Caco-2 (cell line): Measurements from ENCODE around the gene NOL8. TPM values are rescaled to one million over a fixed set of nuclear protein-coding genes. Genes with fewer than 3 reads are reported as not detected.

Source experiments
- BruUV-seq: library from RNA; stranded (reverse); fragments of 400-500 nt; replicated peaks from 2 replicates; lab custom pipeline; 2021; lab: Mats Ljungman, UMichigan
- CTCF ChIA-PET: fragments of 300-600 bp; sonication (Branson Sonifier 250); formaldehyde crosslinking; loops from one replicate; lab custom pipeline; 2022; ENCODE audit warnings: antibody characterized with exemption; lab: Charles Lee
- POLR2A ChIA-PET: fragments of 300-600 bp; sonication (Branson Sonifier 250); formaldehyde crosslinking; loops from one replicate; lab custom pipeline; 2022; ENCODE audit warnings: antibody characterized with exemption; lab: Charles Lee
- DNase-seq, 2 experiments: peaks; one replicate each; pipeline versions ENCODE4 v3.0.0 to v3.0.0-alpha.2; 2020 to 2022
- H3K27me3 ChIP-seq: replicated peaks from 2 replicates; pipeline ENCODE4 v1.6.0; 2011; ENCODE audit warnings: low read length; ENCODE audit not compliant: control insufficient read depth, insufficient read depth
- H3K36me3 ChIP-seq: 2 replicates; pipeline ENCODE4 v1.5.1; 2011; ENCODE audit warnings: low read length; ENCODE audit not compliant: control insufficient read depth, insufficient read depth
- H3K4me1 ChIP-seq: fragments of 250-450 bp; sonication (Bioruptor Pico); 2 replicates; pipeline ENCODE4 v1.5.1; 2020; ENCODE audit warnings: mild to moderate bottlenecking
- H3K4me3 ChIP-seq: 2 replicates; pipeline ENCODE4 v1.5.1; 2011; ENCODE audit warnings: low read depth, mild to moderate bottlenecking, control low read depth, low read length
- H3K9me3 ChIP-seq: fragments of 250-450 bp; sonication (Bioruptor Pico); 2 replicates; pipeline ENCODE4 v1.5.1; 2020; ENCODE audit warnings: mild to moderate bottlenecking, moderate library complexity
- H3K27ac Mint-ChIP-seq: one replicate; pipeline ENCODE4 v1.8.0; 2022; ENCODE audit warnings: mixed read lengths; ENCODE audit not compliant: unreplicated experiment
- H3K27me3 Mint-ChIP-seq: one replicate; pipeline ENCODE4 v1.8.0; 2022; ENCODE audit warnings: mixed read lengths; ENCODE audit not compliant: insufficient read depth, unreplicated experiment
- H3K36me3 Mint-ChIP-seq: one replicate; pipeline ENCODE4 v1.8.0; 2022; ENCODE audit warnings: mild to moderate bottlenecking, mixed read lengths; ENCODE audit not compliant: insufficient read depth, unreplicated experiment
- H3K4me1 Mint-ChIP-seq: one replicate; pipeline ENCODE4 v1.8.0; 2022; ENCODE audit warnings: low read depth, mixed read lengths; ENCODE audit not compliant: unreplicated experiment
- H3K4me3 Mint-ChIP-seq: one replicate; pipeline ENCODE4 v1.8.0; 2022; ENCODE audit warnings: mild to moderate bottlenecking, moderate library complexity, mixed read lengths; ENCODE audit not compliant: unreplicated experiment
- H3K9me3 Mint-ChIP-seq: one replicate; pipeline ENCODE4 v1.8.0; 2022; ENCODE audit warnings: mixed read lengths; ENCODE audit not compliant: unreplicated experiment
- intact Hi-C: fragments of 100-400 bp; cut with micrococcal nuclease; formaldehyde crosslinking; loops from one replicate; pipeline ENCODE4 v1.10.0; 2022; ENCODE audit not compliant: unreplicated experiment
- total RNA-seq: library from RNA; stranded (reverse); gene quantifications from 2 replicates; pipeline ENCODE4 v1.2.3, GENCODE V29; 2022
- TF ChIP-seq, protein P1 (sequence below), 2 experiments: fragments of 200-600 bp in 1 of 2; IDR thresholded peaks; 1 replicate in 1 of 2; 2 replicates in 1 of 2; pipeline versions ENCODE4 v1.5.1 to v1.8.0; 2011 to 2022; ENCODE audit warnings: antibody characterized with exemption in 1 of 2, control low read depth in 1 of 2, inconsistent platforms in 1 of 2, low read depth in 1 of 2, low read length in 1 of 2, mild to moderate bottlenecking in 1 of 2, moderate library complexity in 1 of 2; ENCODE audit not compliant: insufficient read depth in 1 of 2, severe bottlenecking in 1 of 2, unreplicated experiment in 1 of 2

The NOL8 gene
- total RNA-seq, 1 experiment from 2014 or later: 29.4 TPM

DNA sequence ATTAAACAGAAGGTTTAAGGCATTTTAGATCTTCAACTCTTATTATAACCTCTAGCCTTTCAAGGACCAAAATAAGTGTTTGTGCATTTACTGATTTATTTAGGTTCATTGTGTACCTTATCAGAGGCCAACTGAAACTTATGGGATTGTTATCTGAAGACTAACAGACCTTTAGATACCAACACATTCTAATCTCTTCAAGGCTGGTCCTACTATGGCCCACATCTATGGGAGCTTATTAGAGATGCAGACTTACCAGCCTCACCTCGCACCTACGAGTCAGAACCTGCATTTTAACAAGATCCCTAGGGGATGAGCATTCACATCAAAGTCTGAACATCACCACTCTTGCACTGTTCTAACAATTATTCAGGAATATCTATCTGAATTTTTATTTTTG, 33.6 kb downstream of the NOL8 start:
- BruUV-seq: no TSS peak
- Histone ChIP-seq H3K4me1 (peaks cover 9% of the 10 kb centered on the region; the same call in 1 of the 2 replicates), H3K9me3 (no peaks in the 10 kb centered on the region), H3K27me3 (no peaks in the 10 kb centered on the region), H3K4me3 (no peak overlapping the region; the same call in 1 of the 2 replicates), H3K36me3 (no peaks in the 10 kb centered on the region)
- no peak overlapping the region for H3K27ac Mint-ChIP-seq
- DNase-seq: no peak
- POLR2A ChIA-PET: no interaction called here
- CTCF ChIA-PET: no interaction called here
- H3K36me3 Mint-ChIP-seq: peaks cover 69% of the 10 kb centered on the region
- H3K4me1 Mint-ChIP-seq: peaks cover 7% of the 10 kb centered on the region
- no peaks in the 10 kb centered on the region for H3K27me3 Mint-ChIP-seq
- intact Hi-C loops: no loop called here
- H3K9me3 Mint-ChIP-seq: no peaks in the 10 kb centered on the region
- TF ChIP-seq, protein P1, sequence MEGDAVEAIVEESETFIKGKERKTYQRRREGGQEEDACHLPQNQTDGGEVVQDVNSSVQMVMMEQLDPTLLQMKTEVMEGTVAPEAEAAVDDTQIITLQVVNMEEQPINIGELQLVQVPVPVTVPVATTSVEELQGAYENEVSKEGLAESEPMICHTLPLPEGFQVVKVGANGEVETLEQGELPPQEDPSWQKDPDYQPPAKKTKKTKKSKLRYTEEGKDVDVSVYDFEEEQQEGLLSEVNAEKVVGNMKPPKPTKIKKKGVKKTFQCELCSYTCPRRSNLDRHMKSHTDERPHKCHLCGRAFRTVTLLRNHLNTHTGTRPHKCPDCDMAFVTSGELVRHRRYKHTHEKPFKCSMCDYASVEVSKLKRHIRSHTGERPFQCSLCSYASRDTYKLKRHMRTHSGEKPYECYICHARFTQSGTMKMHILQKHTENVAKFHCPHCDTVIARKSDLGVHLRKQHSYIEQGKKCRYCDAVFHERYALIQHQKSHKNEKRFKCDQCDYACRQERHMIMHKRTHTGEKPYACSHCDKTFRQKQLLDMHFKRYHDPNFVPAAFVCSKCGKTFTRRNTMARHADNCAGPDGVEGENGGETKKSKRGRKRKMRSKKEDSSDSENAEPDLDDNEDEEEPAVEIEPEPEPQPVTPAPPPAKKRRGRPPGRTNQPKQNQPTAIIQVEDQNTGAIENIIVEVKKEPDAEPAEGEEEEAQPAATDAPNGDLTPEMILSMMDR (IDR thresholded peaks at IDR 0.05; ENCODE audit: insufficient read depth in 1 of 2, low read depth in 1 of 2, low read length in 1 of 2, severe bottlenecking in 1 of 2, unreplicated experiment in 1 of 2): no peak
- no peak overlapping the region for H3K4me3 Mint-ChIP-seq

DNA sequence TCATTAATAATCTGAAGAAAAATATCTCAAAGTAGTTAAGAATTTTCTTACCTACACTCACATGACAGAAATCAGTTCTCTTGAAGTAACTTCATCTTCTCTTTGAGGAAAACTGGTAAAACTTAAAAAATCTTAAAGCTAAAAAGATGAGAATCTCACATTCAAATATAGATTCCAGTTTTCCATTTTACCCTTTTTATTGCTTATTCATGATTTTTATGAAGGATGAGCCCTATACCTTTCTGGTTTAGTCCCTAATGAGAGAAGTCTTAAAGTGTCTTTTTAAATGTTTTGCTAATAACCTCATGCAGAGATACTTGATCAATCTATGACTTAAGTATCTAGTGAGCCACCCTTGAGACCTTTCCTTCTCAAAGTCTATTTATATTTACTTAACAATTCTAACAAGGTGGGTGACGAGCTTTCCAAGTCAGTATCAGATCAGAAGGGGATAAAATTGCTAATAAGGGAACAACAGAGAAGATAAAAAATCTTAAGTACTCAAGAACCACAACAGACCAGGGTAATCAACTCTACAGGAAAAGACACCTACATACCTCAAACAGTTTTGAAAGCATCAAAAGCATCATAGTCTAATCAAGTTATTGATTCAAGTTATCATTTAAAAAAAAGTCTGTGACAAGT, 34.2 kb downstream of the NOL8 start:
- Histone ChIP-seq H3K36me3 (no peaks in the 10 kb centered on the region), H3K4me1 (peaks cover 9% of the 10 kb centered on the region; the same call in 1 of the 2 replicates), H3K4me3 (no peak overlapping the region), H3K9me3 (no peaks in the 10 kb centered on the region), H3K27me3 (no peaks in the 10 kb centered on the region)
- no peaks in the 10 kb centered on the region for H3K27me3 Mint-ChIP-seq
- BruUV-seq: no TSS peak
- H3K36me3 Mint-ChIP-seq: peaks cover 70% of the 10 kb centered on the region
- H3K4me3 Mint-ChIP-seq: peak overlapping the region; percentile 29
- no peak for DNase-seq
- intact Hi-C loops: no loop called here
- TF ChIP-seq, protein P1 (IDR thresholded peaks at IDR 0.05; ENCODE audit: insufficient read depth in 1 of 2, low read depth in 1 of 2, low read length in 1 of 2, severe bottlenecking in 1 of 2, unreplicated experiment in 1 of 2): no peak
- H3K4me1 Mint-ChIP-seq: peaks cover 7% of the 10 kb centered on the region
- H3K27ac Mint-ChIP-seq: no peak overlapping the region
- ChIA-PET CTCF (no interaction called here), POLR2A (no interaction called here)
- H3K9me3 Mint-ChIP-seq: no peaks in the 10 kb centered on the region

DNA sequence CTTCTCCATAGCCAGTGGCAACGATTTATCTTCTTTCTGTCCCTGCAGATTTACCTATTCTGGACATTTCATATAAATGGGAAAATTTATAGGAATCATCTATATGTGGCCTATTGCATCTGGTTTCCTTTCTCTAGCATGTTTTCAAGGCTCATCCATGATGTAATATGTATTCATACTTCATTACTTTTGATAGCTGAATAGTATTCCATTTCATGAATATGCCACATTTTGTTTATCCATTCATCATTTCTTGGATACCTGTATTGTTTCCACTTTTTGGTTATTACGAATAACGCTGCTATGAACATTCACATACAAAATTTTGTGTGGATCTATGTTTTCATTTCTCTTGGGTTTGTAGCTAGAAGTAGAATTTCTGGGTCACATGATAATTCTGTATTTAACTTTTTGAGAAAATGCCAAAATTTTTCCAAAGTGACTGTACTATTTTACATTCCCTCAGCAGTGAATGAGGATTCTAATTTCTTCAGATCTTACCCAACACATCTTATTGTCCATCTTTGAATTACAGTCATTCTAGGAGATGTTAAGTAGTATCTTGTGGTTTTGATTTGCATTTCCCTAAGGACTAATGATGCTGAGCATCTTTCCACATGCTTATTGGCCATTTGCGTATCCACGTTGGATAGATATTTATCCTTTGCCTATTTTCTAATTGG, 35.3 kb downstream of the NOL8 start:
- CTCF ChIA-PET: no interaction called here
- Mint-ChIP-seq H3K27me3 (no peaks in the 10 kb centered on the region), H3K4me3 (no peak overlapping the region), H3K9me3 (no peaks in the 10 kb centered on the region), H3K36me3 (peaks cover 71% of the 10 kb centered on the region), H3K4me1 (no peaks in the 10 kb centered on the region), H3K27ac (no peak overlapping the region)
- DNase-seq: no peak
- BruUV-seq: no TSS peak
- intact Hi-C loops: no loop called here
- H3K4me1 ChIP-seq: peaks cover 9% of the 10 kb centered on the region; the same call in 1 of the 2 replicates
- POLR2A ChIA-PET: no interaction called here
- H3K9me3 ChIP-seq: no peaks in the 10 kb centered on the region
- H3K27me3 ChIP-seq: no peaks in the 10 kb centered on the region
- TF ChIP-seq, protein P1 (IDR thresholded peaks at IDR 0.05; ENCODE audit: insufficient read depth in 1 of 2, low read depth in 1 of 2, low read length in 1 of 2, severe bottlenecking in 1 of 2, unreplicated experiment in 1 of 2): no peak
- no peak overlapping the region for H3K4me3 ChIP-seq
- H3K36me3 ChIP-seq: no peaks in the 10 kb centered on the region; the same call in 1 of the 2 replicates
